GM23248 (cell line): Measurements from ENCODE around the gene WIPF2. TPM values are rescaled to one million over a fixed set of nuclear protein-coding genes. Genes with fewer than 3 reads are reported as not detected.
"Not testable (repeated sequence)": the region's sequence is repeated elsewhere in the genome, so short reads cannot be mapped to it uniquely, and the experiment has no call there.

ENCODE experiments used
- DNase-seq: peaks from one replicate; pipeline ENCODE4 v3.0.0-alpha.2; 2015
- H2AFZ ChIP-seq: fragments of 200-600 bp; sonication (generic); 2 replicates; pipeline ENCODE4 v1.6.1; 2016; ENCODE audit warnings: antibody characterized with exemption
- H3F3A ChIP-seq: fragments of 200-600 bp; sonication (generic); 2 replicates; pipeline ENCODE4 v1.6.1; 2016; ENCODE audit warnings: mild to moderate bottlenecking, antibody characterized with exemption, mixed run types; ENCODE audit not compliant: insufficient read depth
- H3K27ac ChIP-seq: fragments of 200-600 bp; sonication (generic); 2 replicates; pipeline ENCODE4 v1.5.1; 2016; ENCODE audit warnings: mild to moderate bottlenecking
- H3K27me3 ChIP-seq: fragments of 200-600 bp; sonication (generic); replicated peaks from 2 replicates; pipeline ENCODE4 v1.6.1; 2016; ENCODE audit warnings: mild to moderate bottlenecking; ENCODE audit not compliant: insufficient read depth
- H3K36me3 ChIP-seq: fragments of 200-600 bp; sonication (generic); 2 replicates; pipeline ENCODE4 v1.6.1; 2016; ENCODE audit warnings: low read depth, mild to moderate bottlenecking
- H3K4me1 ChIP-seq: fragments of 200-600 bp; sonication (generic); 2 replicates; pipeline ENCODE4 v1.6.1; 2016; ENCODE audit warnings: mild to moderate bottlenecking; ENCODE audit not compliant: insufficient read depth
- H3K4me2 ChIP-seq: fragments of 200-600 bp; sonication (generic); one replicate; pipeline ENCODE4 v1.6.1; 2016; ENCODE audit warnings: mild to moderate bottlenecking; ENCODE audit not compliant: unreplicated experiment
- H3K4me3 ChIP-seq: fragments of 200-600 bp; sonication (generic); 2 replicates; pipeline ENCODE4 v1.5.1; 2016; ENCODE audit warnings: mild to moderate bottlenecking
- H3K79me2 ChIP-seq: fragments of 200-600 bp; sonication (generic); 2 replicates; pipeline ENCODE4 v1.6.1; 2016; ENCODE audit warnings: mild to moderate bottlenecking; ENCODE audit not compliant: insufficient read depth
- H3K9ac ChIP-seq: fragments of 200-600 bp; sonication (generic); 2 replicates; pipeline ENCODE4 v1.6.1; 2016; ENCODE audit warnings: mild to moderate bottlenecking
- H3K9me2 ChIP-seq: fragments of 200-600 bp; sonication (generic); 2 replicates; pipeline ENCODE4 v1.6.1; 2016; ENCODE audit warnings: mixed run types, mild to moderate bottlenecking, moderate library complexity; ENCODE audit not compliant: insufficient read depth
- H3K9me3 ChIP-seq: fragments of 200-600 bp; sonication (generic); one replicate; pipeline ENCODE4 v1.6.1; 2017; ENCODE audit warnings: low read depth
- H4K20me1 ChIP-seq: fragments of 200-600 bp; sonication (generic); 2 replicates; pipeline ENCODE4 v1.6.0; 2016; ENCODE audit not compliant: insufficient read depth
- EZH2 ChIP-seq: fragments of 200-600 bp; sonication (generic); IDR thresholded peaks from 2 replicates; pipeline ENCODE4 v1.6.1; 2018; ENCODE audit warnings: antibody characterized with exemption, mild to moderate bottlenecking; ENCODE audit not compliant: insufficient read depth, poor library complexity, severe bottlenecking
- EZH2phosphoT487 ChIP-seq: fragments of 200-600 bp; sonication (generic); IDR thresholded peaks from 2 replicates; pipeline ENCODE4 v1.6.1; 2018; ENCODE audit warnings: antibody characterized with exemption, moderate library complexity, mild to moderate bottlenecking, low read depth; ENCODE audit not compliant: insufficient read depth
- WGBS, 2 experiments: methylation state at CpG; one replicate each; pipeline ENCODE4 v1.1.6; 2015 to 2017; ENCODE audit warnings: low lambda C conversion rate in 2 of 2, low coverage in 1 of 2; ENCODE audit errors: missing lambda C conversion rate in 2 of 2; 5-methylcytosine and 5-hydroxymethylcytosine counted together
- in situ Hi-C: fragments of 300-500 bp; cut with MboI; formaldehyde crosslinking; loops from 2 replicates; pipeline ENCODE4 v1.15.0; 2020
- polyA plus RNA-seq: library from polyadenylated mRNA; unstranded; fragments of >200 nt; fragmentation: Nextera tagmentation; extraction: Ambion mirVana; gene quantifications from 2 replicates; pipeline ENCODE4 v1.2.1, GENCODE V29; 2016
- total RNA-seq: library from RNA; depleted of rRNA; stranded (reverse); fragments of >200 nt; shearing (Covaris generic); gene quantifications from 2 replicates; pipeline ENCODE4 v1.2.3, GENCODE V29; 2014

WIPF2 gene
- total and polyA plus RNA-seq, 2 experiments from 2014 or later: 5.9 to 20.5 TPM

DNA sequence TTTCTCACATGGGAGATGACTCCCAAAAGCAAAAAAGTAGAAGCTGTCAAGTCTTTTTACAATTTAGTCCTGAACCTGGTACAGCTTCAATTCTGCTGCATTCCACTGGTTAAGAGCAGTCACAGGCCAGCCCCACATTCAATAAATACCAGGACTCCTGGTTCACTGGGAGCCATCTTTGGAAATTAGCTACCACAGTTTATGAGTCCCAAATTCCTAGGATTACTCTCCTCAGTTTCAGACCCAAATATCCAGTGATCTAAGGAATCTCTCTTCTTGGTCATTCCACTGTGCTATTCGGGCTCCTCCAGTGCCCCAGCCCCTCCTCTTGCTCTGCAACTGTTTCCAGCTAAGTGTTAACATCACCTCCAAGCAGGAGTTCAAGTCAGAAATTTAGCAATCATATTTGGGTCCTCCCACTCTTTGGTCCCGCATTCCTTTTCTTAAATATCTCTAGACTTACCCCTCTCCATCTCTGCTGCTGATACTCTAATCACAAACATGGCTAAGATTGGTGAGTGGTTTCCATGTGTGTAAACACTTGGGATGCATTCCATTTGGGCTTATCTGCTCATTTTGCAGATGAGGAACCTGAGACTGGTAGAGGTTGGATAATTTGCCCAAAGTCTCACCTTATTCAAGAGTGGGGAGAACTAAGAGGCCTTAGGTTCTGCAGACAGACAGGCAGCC is 9.6 kb upstream of the WIPF2 start:
- H3K9ac ChIP-seq: no peak overlapping the region
- peaks cover 11% of the 10 kb centered on the region for H3F3A ChIP-seq
- no peaks in the 10 kb centered on the region for H4K20me1 ChIP-seq
- peak overlapping the region; percentile 49 for H3K4me2 ChIP-seq
- peak overlapping the region; percentile 11; the same call in 1 of the 2 replicates for H3K27ac ChIP-seq
- TF ChIP-seq EZH2phosphoT487 (no peak), EZH2 (no peak)
- no peaks in the 10 kb centered on the region for H3K9me2 ChIP-seq
- WGBS, 2 experiments: 22 to 37% methylated on average over 2 of the region's 2 CpGs
- no peaks in the 10 kb centered on the region for H3K36me3 ChIP-seq
- peaks cover 12% of the 10 kb centered on the region for H3K4me1 ChIP-seq
- peak overlapping the region; percentile 47; the same call in 1 of the 2 replicates for H2AFZ ChIP-seq
- no peaks in the 10 kb centered on the region for H3K9me3 ChIP-seq
- H3K27me3 ChIP-seq: no peaks in the 10 kb centered on the region
- DNase-seq: peak; percentile 70
- no peak overlapping the region for H3K4me3 ChIP-seq
- in situ Hi-C loops: no loop called here
- H3K79me2 ChIP-seq: no peaks in the 10 kb centered on the region

DNA sequence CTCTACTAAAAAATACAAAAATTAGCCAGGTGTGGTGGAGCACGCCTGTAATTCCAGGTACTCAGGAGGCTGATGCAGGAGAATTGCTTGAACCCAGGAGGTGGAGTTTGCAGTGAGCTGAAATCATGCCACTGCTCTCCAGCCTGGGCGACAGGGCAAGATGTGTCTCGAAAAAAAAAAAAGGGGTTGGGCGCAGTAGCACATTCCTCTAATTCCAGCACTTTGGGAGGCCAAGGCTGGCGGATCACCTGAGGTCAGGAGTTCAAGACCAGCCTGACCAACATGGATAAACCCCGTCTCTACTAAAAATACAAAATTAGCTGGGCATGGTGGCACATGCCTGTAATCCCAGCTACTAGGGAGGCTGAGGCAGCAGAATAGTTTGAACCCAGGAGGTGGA is 5.2 kb upstream of the WIPF2 start:
- WGBS, 2 experiments: 65 to 75% methylated on average over 6 of the region's 6 CpGs
- H3K4me2 ChIP-seq, H3K9me2 ChIP-seq, H2AFZ ChIP-seq, H3K27ac ChIP-seq, in situ Hi-C loops, H3K4me3 ChIP-seq, DNase-seq, H3K36me3 ChIP-seq, H3K9ac ChIP-seq, H3K9me3 ChIP-seq, H4K20me1 ChIP-seq, H3K79me2 ChIP-seq, H3K27me3 ChIP-seq: not testable (repeated sequence)
- H3F3A ChIP-seq: peaks cover 11% of the 10 kb centered on the region
- peaks cover 12% of the 10 kb centered on the region for H3K4me1 ChIP-seq

DNA sequence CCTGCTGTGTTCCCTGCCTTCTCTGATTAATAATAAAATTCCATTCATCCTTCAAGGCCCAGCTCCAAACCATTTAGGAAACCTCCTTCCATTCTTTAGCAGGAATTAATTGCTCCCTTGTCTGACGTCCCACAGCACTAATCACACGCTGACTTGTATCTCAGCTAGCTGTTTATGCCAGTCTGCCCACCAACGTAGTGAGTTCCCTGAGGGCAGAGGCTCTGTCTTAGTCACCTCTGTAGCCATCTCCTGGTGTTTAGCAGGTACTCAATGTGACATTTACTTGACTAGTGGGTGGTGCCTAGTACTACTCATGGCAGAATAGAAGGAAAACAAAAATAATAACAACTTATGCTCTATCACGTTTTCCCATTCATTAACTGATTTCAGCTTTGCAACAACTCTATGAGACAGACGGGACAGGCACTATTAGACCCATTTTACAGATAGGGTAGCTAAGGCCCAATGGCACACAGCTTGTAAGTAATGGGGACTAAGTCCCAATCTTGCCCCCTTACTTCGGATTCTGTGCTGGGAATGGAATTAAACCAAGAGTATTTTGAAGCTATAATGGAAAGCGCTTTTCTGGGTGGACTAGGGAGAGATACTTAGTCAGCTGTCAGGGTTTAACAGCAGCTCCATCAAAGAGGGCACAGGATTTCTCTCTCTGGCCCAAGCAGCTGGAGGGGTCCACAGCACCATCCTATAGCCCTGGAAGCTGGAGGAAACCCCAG is 931 bp upstream of the WIPF2 start:
- no peaks in the 10 kb centered on the region; the same call in 1 of the 2 replicates for H3F3A ChIP-seq
- peak overlapping the region; percentile 95; the same call in 1 of the 2 replicates for H3K4me3 ChIP-seq
- H3K27me3 ChIP-seq: no peaks in the 10 kb centered on the region
- no peak overlapping the region for H3K9ac ChIP-seq
- WGBS, 2 experiments: 58 to 59% methylated on average over 7 of the region's 7 CpGs
- H3K79me2 ChIP-seq: peaks cover 30% of the 10 kb centered on the region
- TF ChIP-seq EZH2phosphoT487 (no peak), EZH2 (no peak)
- peaks cover 4% of the 10 kb centered on the region; the same call in 1 of the 2 replicates for H3K4me1 ChIP-seq
- no peaks in the 10 kb centered on the region for H3K9me3 ChIP-seq
- no peaks in the 10 kb centered on the region for H4K20me1 ChIP-seq
- in situ Hi-C loops: no loop called here
- no peaks in the 10 kb centered on the region for H3K36me3 ChIP-seq
- H2AFZ ChIP-seq: peak overlapping the region; percentile 94
- H3K9me2 ChIP-seq: no peaks in the 10 kb centered on the region
- no peak for DNase-seq
- peak overlapping the region; percentile 88 for H3K27ac ChIP-seq
- peak overlapping the region; percentile 89 for H3K4me2 ChIP-seq

DNA sequence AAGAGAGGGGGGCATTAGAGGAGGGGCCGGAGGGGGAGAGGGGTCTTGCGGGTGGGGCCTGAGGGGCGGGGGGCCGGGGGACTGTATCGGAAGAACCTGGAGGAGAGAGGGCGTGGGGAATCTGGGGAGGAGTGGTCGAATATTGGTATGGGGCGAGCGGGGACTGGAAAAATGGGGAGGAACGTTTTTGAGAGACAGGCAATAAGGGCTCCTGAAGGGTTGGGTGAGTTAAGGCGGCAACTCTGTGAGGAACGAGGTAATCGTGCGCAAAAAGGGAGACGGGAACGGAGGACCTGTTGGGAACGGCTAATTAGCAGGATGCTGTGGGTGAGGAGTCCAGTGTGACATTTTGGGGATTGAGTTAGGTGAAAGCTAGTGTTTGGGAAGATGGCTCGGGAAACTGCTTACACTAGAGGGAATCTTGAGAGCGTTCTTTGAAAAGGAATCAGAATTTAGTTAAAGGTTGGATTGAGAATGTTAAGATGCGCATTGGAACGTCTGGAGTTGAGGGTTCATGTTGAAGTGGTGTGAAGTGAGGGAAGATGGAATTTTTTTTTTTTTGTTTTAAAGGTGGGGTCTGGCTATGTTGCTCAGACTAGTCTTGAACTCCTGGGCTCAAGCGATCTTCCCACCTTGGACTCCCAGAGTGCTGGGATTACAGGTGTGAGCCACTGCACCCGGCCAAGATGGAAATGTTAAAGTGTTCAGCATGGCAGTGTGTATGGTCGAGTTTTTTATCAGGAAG is 662 bp downstream of the WIPF2 start:
- peaks cover 10% of the 10 kb centered on the region for H3K4me1 ChIP-seq
- in situ Hi-C loops: no loop called here
- H3K4me3 ChIP-seq: peak overlapping the region; percentile 95
- 2 to 6% methylated on average over 16 to 24 of the region's 24 CpGs for WGBS, 2 experiments
- TF ChIP-seq EZH2phosphoT487: no peak
- peak overlapping the region; percentile 89 for H3K4me2 ChIP-seq
- no peaks in the 10 kb centered on the region for H3K9me3 ChIP-seq
- no peaks in the 10 kb centered on the region for H3K9me2 ChIP-seq
- peaks cover 45% of the 10 kb centered on the region for H3K79me2 ChIP-seq
- peak overlapping the region; percentile 88 for H3K27ac ChIP-seq
- peak; percentile 74 for DNase-seq
- peak overlapping the region; percentile 80 for H3K9ac ChIP-seq
- peak overlapping the region; percentile 94 for H2AFZ ChIP-seq
- peaks cover 13% of the 10 kb centered on the region for H3F3A ChIP-seq
- no peaks in the 10 kb centered on the region for H4K20me1 ChIP-seq
- H3K36me3 ChIP-seq: no peaks in the 10 kb centered on the region
- no peaks in the 10 kb centered on the region for H3K27me3 ChIP-seq
